Measurements from ENCODE around the gene PKN1. TPM values are rescaled to one million over a fixed set of nuclear protein-coding genes. Genes with fewer than 3 reads are reported as not detected.

PKN1 gene
- total and polyA plus RNA-seq, 2 experiments from 2014 or later: 86.8 to 201 TPM

DNA sequence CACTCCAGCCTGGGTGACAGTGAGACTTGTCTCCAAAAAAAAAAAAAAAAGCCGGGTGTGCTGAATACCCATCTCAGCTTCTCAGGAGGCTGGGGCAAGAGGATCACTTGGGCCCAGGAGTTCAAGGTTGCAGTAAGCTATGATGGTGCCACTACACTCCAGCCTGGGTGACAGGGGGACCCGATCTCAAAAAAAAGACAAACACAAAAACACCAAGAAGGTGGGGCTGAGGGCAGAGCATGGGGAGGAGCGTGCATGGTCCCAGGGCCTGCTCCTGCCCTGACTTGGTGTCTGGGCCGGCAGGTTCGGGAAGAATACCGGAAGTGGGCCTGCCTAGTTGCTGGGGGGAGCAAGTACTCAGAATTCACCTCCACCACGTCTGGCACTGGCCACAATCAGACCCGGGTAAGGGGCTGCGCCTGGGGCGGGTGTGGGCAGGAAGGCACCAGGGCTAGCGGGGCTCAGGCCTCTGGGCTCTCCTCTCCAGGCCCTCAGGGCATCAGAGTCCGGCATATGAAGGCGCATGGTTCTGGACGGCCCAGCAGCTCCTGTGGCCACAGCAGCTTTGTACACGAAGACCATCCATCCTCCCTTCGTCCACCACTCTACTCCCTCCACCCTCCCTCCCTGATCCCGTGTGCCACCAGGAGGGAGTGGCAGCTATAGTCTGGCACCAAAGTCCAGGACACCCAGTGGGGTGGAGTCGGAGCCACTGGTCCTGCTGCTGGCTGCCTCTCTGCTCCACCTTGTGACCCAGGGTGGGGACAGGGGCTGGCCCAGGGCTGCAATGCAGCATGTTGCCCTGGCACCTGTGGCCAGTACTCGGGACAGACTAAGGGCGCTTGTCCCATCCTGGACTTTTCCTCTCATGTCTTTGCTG lies 25.3 kb upstream of the PKN1 start (continued):
- TF ChIP-seq ETS1 (IDR thresholded peaks at IDR 0.05): no peak
- no peak for TF ChIP-seq EZH2phosphoT487 (IDR thresholded peaks at IDR 0.05; ENCODE audit: unreplicated experiment)
- TF ChIP-seq ZNF114 (CRISPR knock-in tag; IDR thresholded peaks at IDR 0.05): no peak
- TF ChIP-seq STAT1 (IDR thresholded peaks at IDR 0.05; ENCODE audit: unreplicated experiment): no peak
- no peak for TF ChIP-seq EZH2 (IDR thresholded peaks at IDR 0.05; ENCODE audit: low read depth, unreplicated experiment)
- TF ChIP-seq ZNF331 (CRISPR knock-in tag; IDR thresholded peaks at IDR 0.05; ENCODE audit: low read depth): no peak

DNA sequence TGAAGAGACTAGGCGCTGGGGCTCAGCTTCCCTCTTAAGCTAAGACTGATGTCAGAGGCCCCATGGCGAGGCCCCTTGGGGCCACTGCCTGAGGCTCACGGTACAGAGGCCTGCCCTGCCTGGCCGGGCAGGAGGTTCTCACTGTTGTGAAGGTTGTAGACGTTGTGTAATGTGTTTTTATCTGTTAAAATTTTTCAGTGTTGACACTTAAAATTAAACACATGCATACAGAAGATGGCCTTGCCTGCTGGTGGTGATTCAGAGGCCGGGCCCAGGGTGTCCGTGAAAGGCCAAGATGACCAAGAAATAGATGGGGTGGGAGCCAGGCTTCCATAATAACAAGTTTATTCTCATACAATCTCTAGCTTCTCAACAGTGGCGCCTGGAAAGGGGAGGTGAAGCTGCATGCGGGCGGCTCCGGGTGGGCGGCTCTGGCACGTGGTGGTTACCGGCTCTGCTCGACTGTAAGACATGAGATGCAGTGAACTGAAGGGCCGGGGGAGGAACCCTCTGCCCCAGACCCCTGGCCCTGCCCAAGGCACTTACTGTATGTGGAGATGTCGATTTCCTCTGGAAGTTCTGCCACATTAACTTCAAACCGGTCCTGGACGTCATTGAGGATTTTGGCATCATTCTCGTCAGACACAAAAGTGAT lies 24.5 kb upstream of the PKN1 start:
- H3K4me1 ChIP-seq (ENCODE audit: insufficient read depth): peaks cover 7% of the 10 kb centered on the region; the same call in 1 of the 2 replicates
- no peak for DNase-seq (ENCODE audit: low spot score)
- H3K79me2 ChIP-seq (replicated peaks; ENCODE audit: insufficient read depth): peaks cover 22% of the 10 kb centered on the region
- ATAC-seq: no peak
- H3K27me3 ChIP-seq (ENCODE audit: insufficient read depth): no peaks in the 10 kb centered on the region
- peaks cover 19% of the 10 kb centered on the region; the same call in 1 of the 2 replicates for H3F3A ChIP-seq (replicated peaks; ENCODE audit: low read depth)
- peaks cover 34% of the 10 kb centered on the region for H3K36me3 ChIP-seq (ENCODE audit: insufficient read depth)
- Mint-ChIP-seq H3K9me3 (no peaks in the 10 kb centered on the region; the same call in 2 of the 3 replicates), H3K4me1 (peaks cover 17% of the 10 kb centered on the region), H3K36me3 (ENCODE audit: low read depth) (peaks cover 62% of the 10 kb centered on the region), H3K27me3 (ENCODE audit: insufficient read depth, low read depth, poor library complexity) (peaks cover 8% of the 10 kb centered on the region), H3K27ac (no peak overlapping the region), H3K4me3 (no peak overlapping the region)
- no peak overlapping the region for H3K27ac ChIP-seq (ENCODE audit: low read depth)
- no peak overlapping the region for H3K4me3 ChIP-seq
- H3K4me2 ChIP-seq: no peak overlapping the region
- H2AFZ ChIP-seq: no peak overlapping the region
- peaks cover 15% of the 10 kb centered on the region for H4K20me1 ChIP-seq (replicated peaks; ENCODE audit: insufficient read depth)
- no peaks in the 10 kb centered on the region for H3K9me2 ChIP-seq (ENCODE audit: insufficient read depth)
- no peak for TF ChIP-seq STAT1 (IDR thresholded peaks at IDR 0.05; ENCODE audit: unreplicated experiment)
- no peak for TF ChIP-seq EZH2 (IDR thresholded peaks at IDR 0.05; ENCODE audit: low read depth, unreplicated experiment)
- no peak for TF ChIP-seq ZNF462 (CRISPR knock-in tag; IDR thresholded peaks at IDR 0.05)
- no peak for TF ChIP-seq JUNB (IDR thresholded peaks at IDR 0.05; ENCODE audit: unreplicated experiment)
- no peak for TF ChIP-seq ZNF331 (CRISPR knock-in tag; IDR thresholded peaks at IDR 0.05; ENCODE audit: low read depth)
- TF ChIP-seq, protein P1, sequence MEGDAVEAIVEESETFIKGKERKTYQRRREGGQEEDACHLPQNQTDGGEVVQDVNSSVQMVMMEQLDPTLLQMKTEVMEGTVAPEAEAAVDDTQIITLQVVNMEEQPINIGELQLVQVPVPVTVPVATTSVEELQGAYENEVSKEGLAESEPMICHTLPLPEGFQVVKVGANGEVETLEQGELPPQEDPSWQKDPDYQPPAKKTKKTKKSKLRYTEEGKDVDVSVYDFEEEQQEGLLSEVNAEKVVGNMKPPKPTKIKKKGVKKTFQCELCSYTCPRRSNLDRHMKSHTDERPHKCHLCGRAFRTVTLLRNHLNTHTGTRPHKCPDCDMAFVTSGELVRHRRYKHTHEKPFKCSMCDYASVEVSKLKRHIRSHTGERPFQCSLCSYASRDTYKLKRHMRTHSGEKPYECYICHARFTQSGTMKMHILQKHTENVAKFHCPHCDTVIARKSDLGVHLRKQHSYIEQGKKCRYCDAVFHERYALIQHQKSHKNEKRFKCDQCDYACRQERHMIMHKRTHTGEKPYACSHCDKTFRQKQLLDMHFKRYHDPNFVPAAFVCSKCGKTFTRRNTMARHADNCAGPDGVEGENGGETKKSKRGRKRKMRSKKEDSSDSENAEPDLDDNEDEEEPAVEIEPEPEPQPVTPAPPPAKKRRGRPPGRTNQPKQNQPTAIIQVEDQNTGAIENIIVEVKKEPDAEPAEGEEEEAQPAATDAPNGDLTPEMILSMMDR (conservative IDR thresholded peaks at IDR 0.05; ENCODE audit: low read depth in 2 of 2): no peak
- TF ChIP-seq CREB1 (CRISPR knock-in tag; IDR thresholded peaks at IDR 0.05; ENCODE audit: low read depth): no peak
